B cell (primary cell): ENCODE data around the gene PSMG4. TPM values are rescaled to one million over a fixed set of nuclear protein-coding genes. Genes with fewer than 3 reads are reported as not detected.

Experiments
- ATAC-seq: fragments of 200-7000 bp; cut with Tn5 transposase; one replicate; pipeline ENCODE4 v1.10.0; 2021; ENCODE audit warnings: low read depth, mild to moderate bottlenecking, moderate number of reproducible peaks, moderate library complexity
- CTCF ChIA-PET: fragments of 350-600 bp; sonication (Branson Sonifier 250); formaldehyde crosslinking; loops from one replicate; lab custom pipeline; 2021; ENCODE audit warnings: antibody characterized with exemption, inconsistent platforms; lab: Charles Lee
- POLR2A ChIA-PET: fragments of 350-600 bp; sonication (Branson Sonifier 250); formaldehyde crosslinking; loops from one replicate; lab custom pipeline; 2021; ENCODE audit warnings: antibody characterized with exemption; lab: Charles Lee
- DNase-seq: peaks from one replicate; pipeline ENCODE4 v3.0.0; 2013
- H2AFZ ChIP-seq: 2 replicates; pipeline ENCODE4 v1.6.1; 2012; ENCODE audit warnings: mild to moderate bottlenecking, low read depth, low read length; ENCODE audit not compliant: insufficient read depth, poor library complexity, severe bottlenecking
- H3K27ac ChIP-seq, 2 donors: 1 replicate in 1 of 2; 2 replicates in 1 of 2; pipeline ENCODE4 v1.5.1; 2012 to 2013; ENCODE audit warnings: low read length in 2 of 2, mild to moderate bottlenecking in 2 of 2, moderate library complexity in 1 of 2
- H3K27me3 ChIP-seq, 4 experiments: fragments of 200-600 bp in 1 of 4; sonication (generic) in 1 of 4; replicated peaks in 1 of 4; 1 replicate in 2 of 4; 2 replicates in 2 of 4; pipeline versions ENCODE4 v1.6.1 to v1.7.0; 2013 to 2016; ENCODE audit warnings: low read length in 3 of 4, mild to moderate bottlenecking in 2 of 4, mixed read lengths in 1 of 4, moderate library complexity in 1 of 4; ENCODE audit not compliant: insufficient read depth in 4 of 4, control insufficient read depth in 3 of 4; ENCODE audit errors: control extremely low read depth in 1 of 4
- H3K36me3 ChIP-seq, 2 experiments: replicated peaks in 1 of 2; 1 replicate in 1 of 2; 2 replicates in 1 of 2; pipeline versions ENCODE4 v1.6.1 to v1.7.1; 2013; ENCODE audit warnings: low read length in 1 of 2; ENCODE audit not compliant: insufficient read depth in 2 of 2, control insufficient read depth in 1 of 2; ENCODE audit errors: control extremely low read depth in 1 of 2, extremely low read depth in 1 of 2
- H3K4me1 ChIP-seq, 2 donors: fragments of 200-600 bp in 1 of 2; sonication (generic) in 1 of 2; 1 replicate in 1 of 2; 2 replicates in 1 of 2; pipeline versions ENCODE4 v1.5.1 to v1.6.1; 2013 to 2017; ENCODE audit warnings: low read length in 2 of 2; ENCODE audit not compliant: control insufficient read depth in 2 of 2, insufficient read depth in 2 of 2
- H3K4me2 ChIP-seq: replicated peaks from 2 replicates; pipeline ENCODE3; 2012; ENCODE audit warnings: mild to moderate bottlenecking, low read depth, low read length; ENCODE audit not compliant: poor library complexity, severe bottlenecking
- H3K4me3 ChIP-seq, 5 experiments: fragments of 200-600 bp in 1 of 5; sonication (generic) in 1 of 5; 1 replicate in 3 of 5; 2 replicates in 2 of 5; pipeline versions ENCODE4 v1.5.1 to v1.7.0; 2011 to 2016; ENCODE audit warnings: low read length in 4 of 5, mild to moderate bottlenecking in 4 of 5, low read depth in 2 of 5, control low read depth in 1 of 5, moderate library complexity in 1 of 5; ENCODE audit not compliant: insufficient read depth in 1 of 5; ENCODE audit errors: control extremely low read depth in 1 of 5, extremely low read depth in 1 of 5
- H3K79me2 ChIP-seq: fragments of 200-600 bp; sonication (generic); one replicate; pipeline ENCODE4 v1.6.0; 2016; ENCODE audit warnings: low read length; ENCODE audit not compliant: control insufficient read depth, insufficient read depth
- H3K9ac ChIP-seq: fragments of 200-600 bp; sonication (generic); 2 replicates; pipeline ENCODE4 v1.6.1; 2017; ENCODE audit warnings: mild to moderate bottlenecking, low read length, moderate library complexity
- H3K9me3 ChIP-seq, 3 donors: one replicate each; pipeline versions ENCODE4 v1.6.1 to v1.7.1; 2013; ENCODE audit warnings: low read length in 2 of 3; ENCODE audit not compliant: control insufficient read depth in 2 of 3, insufficient read depth in 1 of 3; ENCODE audit errors: control extremely low read depth in 1 of 3
- H4K20me1 ChIP-seq: 2 replicates; pipeline ENCODE4 v1.6.0; 2012; ENCODE audit warnings: mild to moderate bottlenecking, low read length; ENCODE audit not compliant: insufficient read depth, control insufficient read depth, poor library complexity, severe bottlenecking
- H3K27ac Mint-ChIP-seq: one replicate; pipeline ENCODE4 v1.8.0; 2021; ENCODE audit warnings: mixed read lengths
- H3K27me3 Mint-ChIP-seq: one replicate; pipeline ENCODE4 v1.8.0; 2021; ENCODE audit warnings: mixed read lengths
- H3K4me1 Mint-ChIP-seq: one replicate; pipeline ENCODE4 v1.8.0; 2021; ENCODE audit warnings: mixed read lengths
- H3K4me3 Mint-ChIP-seq: one replicate; pipeline ENCODE4 v1.8.0; 2021; ENCODE audit warnings: mixed read lengths
- H3K9me3 Mint-ChIP-seq: one replicate; pipeline ENCODE4 v1.8.0; 2022; ENCODE audit warnings: mixed read lengths; ENCODE audit not compliant: insufficient read depth
- EZH2 ChIP-seq: IDR thresholded peaks from 2 replicates; pipeline ENCODE4 v1.6.1; 2012; ENCODE audit warnings: borderline replicate concordance, low read depth, mild to moderate bottlenecking, moderate library complexity, low read length; ENCODE audit not compliant: insufficient read depth, poor library complexity, severe bottlenecking
- WGBS: methylation state at CpG from one replicate; pipeline ENCODE4 v1.1.5; 2013; ENCODE audit warnings: missing lambda C conversion rate; ENCODE audit not compliant: insufficient coverage; 5-methylcytosine and 5-hydroxymethylcytosine counted together
- intact Hi-C: fragments of 100-400 bp; cut with micrococcal nuclease; formaldehyde crosslinking; loops from one replicate; pipeline ENCODE4 v1.10.0; 2022
- polyA plus RNA-seq: library from polyadenylated mRNA; depleted of rRNA; stranded (reverse); fragments of >200 nt; gene quantifications from 2 replicates; pipeline ENCODE4 v1.2.3, GENCODE V29; 2012
- total RNA-seq, 2 donors: library from RNA; stranded (reverse); fragments of 120-200 nt in 1 of 2; gene quantifications; 1 replicate in 1 of 2; 2 replicates in 1 of 2; pipeline versions ENCODE4 v1.2.3 to v1.2.4, GENCODE V29; 2013 to 2022
- TF ChIP-seq, protein P1 (sequence below): fragments of 200-600 bp; IDR thresholded peaks from one replicate; pipeline ENCODE4 v1.8.0; 2022; ENCODE audit warnings: antibody characterized with exemption, mild to moderate bottlenecking

The PSMG4 gene
- total and polyA plus RNA-seq, 2 donors (not counting 1 experiment from before 2014, with no cell fraction given) = 31.9 to 42.4 TPM

DNA sequence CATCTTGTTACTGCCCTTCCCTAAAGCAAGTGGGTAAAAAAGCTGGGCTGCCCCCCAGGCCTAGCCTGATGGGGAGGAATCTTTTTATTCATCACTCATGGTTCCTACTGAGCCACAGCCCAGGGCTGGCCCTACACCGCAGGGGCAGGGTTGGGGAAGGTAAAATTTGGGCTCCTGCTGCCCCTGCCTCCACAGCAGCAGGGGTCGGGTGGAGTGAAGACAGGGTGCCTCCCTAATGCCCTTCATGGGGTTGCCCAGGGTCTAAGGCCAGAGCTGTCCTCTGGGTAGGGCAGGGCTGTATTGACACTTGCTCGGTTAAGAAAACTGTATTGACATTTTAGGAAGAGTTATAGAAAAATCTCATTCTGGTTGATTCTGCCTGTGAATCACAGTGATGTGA is 8.9 kb upstream of the PSMG4 start:
- H2AFZ ChIP-seq = no peak overlapping the region
- TF ChIP-seq, protein P1, sequence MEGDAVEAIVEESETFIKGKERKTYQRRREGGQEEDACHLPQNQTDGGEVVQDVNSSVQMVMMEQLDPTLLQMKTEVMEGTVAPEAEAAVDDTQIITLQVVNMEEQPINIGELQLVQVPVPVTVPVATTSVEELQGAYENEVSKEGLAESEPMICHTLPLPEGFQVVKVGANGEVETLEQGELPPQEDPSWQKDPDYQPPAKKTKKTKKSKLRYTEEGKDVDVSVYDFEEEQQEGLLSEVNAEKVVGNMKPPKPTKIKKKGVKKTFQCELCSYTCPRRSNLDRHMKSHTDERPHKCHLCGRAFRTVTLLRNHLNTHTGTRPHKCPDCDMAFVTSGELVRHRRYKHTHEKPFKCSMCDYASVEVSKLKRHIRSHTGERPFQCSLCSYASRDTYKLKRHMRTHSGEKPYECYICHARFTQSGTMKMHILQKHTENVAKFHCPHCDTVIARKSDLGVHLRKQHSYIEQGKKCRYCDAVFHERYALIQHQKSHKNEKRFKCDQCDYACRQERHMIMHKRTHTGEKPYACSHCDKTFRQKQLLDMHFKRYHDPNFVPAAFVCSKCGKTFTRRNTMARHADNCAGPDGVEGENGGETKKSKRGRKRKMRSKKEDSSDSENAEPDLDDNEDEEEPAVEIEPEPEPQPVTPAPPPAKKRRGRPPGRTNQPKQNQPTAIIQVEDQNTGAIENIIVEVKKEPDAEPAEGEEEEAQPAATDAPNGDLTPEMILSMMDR = no peak
- TF ChIP-seq EZH2 = no peak
- H3K9ac ChIP-seq = no peak overlapping the region
- H3K27ac ChIP-seq = no peak overlapping the region
- peaks cover 0 to 39% (median 14%) of the 10 kb centered on the region in 4 experiments for H3K27me3 ChIP-seq
- DNase-seq = no peak
- intact Hi-C loops = loop anchor here (2.0 to 10.0 kb wide), 4 partner anchors 87 to 885 kb away; partner anchors contain the start of genes ECI2, NQO2 and RIPK1
- no peaks in the 10 kb centered on the region for H3K9me3 Mint-ChIP-seq
- no peak overlapping the region for H3K4me3 Mint-ChIP-seq
- peaks cover 38% of the 10 kb centered on the region for H3K27me3 Mint-ChIP-seq
- H3K9me3 ChIP-seq = peaks cover 0 to 7% (median 0%) of the 10 kb centered on the region in 3 donors
- no peaks in the 10 kb centered on the region for H3K79me2 ChIP-seq
- no peaks in the 10 kb centered on the region for H3K36me3 ChIP-seq
- H3K27ac Mint-ChIP-seq = no peak overlapping the region
- peaks cover 4% of the 10 kb centered on the region for H3K4me1 Mint-ChIP-seq
- WGBS = 100% methylated on average over 2 of the region's 3 CpGs
- H4K20me1 ChIP-seq = no peaks in the 10 kb centered on the region
- H3K4me3 ChIP-seq = no peak overlapping the region
- ChIA-PET POLR2A (no interaction called here), CTCF (interaction anchor here (0.7 to 5.3 kb wide), 6 partner anchors 15 to 260 kb away, joined by 3 to 82 read pairs (median 10); partner anchors contain the start of gene BPHL)
- no peak overlapping the region for H3K4me2 ChIP-seq
- no peak for ATAC-seq
- H3K4me1 ChIP-seq = peaks cover 7 to 8% of the 10 kb centered on the region in 2 donors

DNA sequence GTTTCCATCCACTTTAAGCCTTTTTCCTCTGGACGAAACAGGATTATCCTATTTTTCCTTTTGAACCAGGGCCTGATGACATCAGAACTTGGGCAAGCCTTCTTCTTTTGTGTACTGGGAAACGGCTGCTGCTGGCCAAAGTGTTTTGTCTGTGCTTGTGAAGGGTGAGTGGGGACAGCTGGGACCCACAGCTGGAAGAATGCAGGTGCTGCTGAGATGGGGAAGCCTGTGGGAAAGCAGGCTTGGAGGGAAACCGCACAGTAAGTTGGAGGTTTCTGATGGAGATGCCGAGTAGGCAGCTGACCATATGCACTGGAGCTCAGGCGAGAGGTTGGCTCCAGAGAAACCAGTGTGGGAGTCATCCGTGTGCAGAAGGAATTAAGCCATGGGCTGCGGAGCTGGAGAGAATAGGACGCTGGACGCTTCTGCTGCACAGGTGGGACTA is 8.5 kb upstream of the PSMG4 start:
- Mint-ChIP-seq H3K27me3 (peaks cover 36% of the 10 kb centered on the region), H3K9me3 (no peaks in the 10 kb centered on the region), H3K27ac (no peak overlapping the region), H3K4me1 (peaks cover 4% of the 10 kb centered on the region), H3K4me3 (no peak overlapping the region)
- Histone ChIP-seq H3K4me3 (no peak overlapping the region), H3K4me1 (peaks cover 7 to 8% of the 10 kb centered on the region in 2 donors), H3K9me3 (peaks cover 0 to 7% (median 0%) of the 10 kb centered on the region in 3 donors), H4K20me1 (no peaks in the 10 kb centered on the region), H2AFZ (no peak overlapping the region), H3K36me3 (no peaks in the 10 kb centered on the region), H3K9ac (no peak overlapping the region), H3K4me2 (no peak overlapping the region), H3K79me2 (no peaks in the 10 kb centered on the region), H3K27ac (no peak overlapping the region), H3K27me3 (peaks cover 0 to 39% (median 14%) of the 10 kb centered on the region in 4 experiments)
- intact Hi-C loops = loop anchor here (2.0 to 10.0 kb wide), 4 partner anchors 87 to 885 kb away; partner anchors contain the start of genes ECI2, NQO2 and RIPK1
- ChIA-PET POLR2A (no interaction called here), CTCF (interaction anchor here (0.7 to 5.3 kb wide), 10 partner anchors 7 to 771 kb away, joined by 3 to 82 read pairs (median 8); partner anchors contain the start of gene BPHL)
- no peak for TF ChIP-seq EZH2
- TF ChIP-seq, protein P1 = no peak
- no peak for ATAC-seq
- no peak for DNase-seq
- 94% methylated on average over 8 of the region's 9 CpGs for WGBS
